Sigmoid colon (tissue), 7 donors: ENCODE results near the gene SMAGP. TPM values are rescaled to one million over a fixed set of nuclear protein-coding genes. Genes with fewer than 3 reads are reported as not detected.
A peak's percentile ranks its signal among the peaks of the same experiment; 100 is the strongest.
"Not testable (repeated sequence)": the region's sequence is repeated elsewhere in the genome, so short reads cannot be mapped to it uniquely, and the experiment has no call there.

Experiments
- DNase-seq: peaks from one replicate; pipeline ENCODE4 v3.0.0-alpha.2; 2019
- H3K27ac ChIP-seq, 4 donors: fragments of 200-600 bp; sonication (generic); one replicate each; pipeline ENCODE4 v1.5.1; 2016 to 2019; ENCODE audit warnings: mild to moderate bottlenecking in 1 of 4
- H3K27me3 ChIP-seq, 3 donors: fragments of 200-600 bp; sonication (generic); one replicate each; pipeline ENCODE4 v1.5.1; 2019; ENCODE audit warnings: mild to moderate bottlenecking in 1 of 3
- H3K36me3 ChIP-seq, 4 donors: fragments of 200-600 bp; sonication (generic); one replicate each; pipeline ENCODE4 v1.5.1; 2016 to 2019
- H3K4me1 ChIP-seq, 4 donors: fragments of 200-600 bp; sonication (generic); one replicate each; pipeline ENCODE4 v1.5.1; 2017 to 2019
- H3K4me3 ChIP-seq, 4 donors: fragments of 200-600 bp; sonication (generic); one replicate each; pipeline ENCODE4 v1.5.1; 2017 to 2019; ENCODE audit warnings: mild to moderate bottlenecking in 2 of 4, moderate library complexity in 1 of 4
- H3K9me3 ChIP-seq, 4 donors: fragments of 200-600 bp in 3 of 4; sonication (generic) in 3 of 4; one replicate each; pipeline versions ENCODE4 v1.5.1 to v1.6.1; 2013 to 2019
- CTCF ChIP-seq, 4 experiments: fragments of 450-650 bp in 3 of 4; fragments of 200-600 bp in 1 of 4; IDR thresholded peaks; one replicate each; pipeline ENCODE4 v1.5.1; 2016 to 2019; ENCODE audit warnings: antibody characterized with exemption in 4 of 4, mild to moderate bottlenecking in 3 of 4, moderate library complexity in 2 of 4
- EP300 ChIP-seq, 4 donors: sonication (generic); formaldehyde crosslinking; IDR thresholded peaks; one replicate each; pipeline ENCODE4 v1.6.1; 2017; ENCODE audit warnings: antibody characterized with exemption in 4 of 4
- POLR2A ChIP-seq, 2 donors: fragments of 450-650 bp; IDR thresholded peaks; one replicate each; pipeline ENCODE4 v1.6.1; 2016; ENCODE audit warnings: antibody characterized with exemption in 2 of 2, mild to moderate bottlenecking in 2 of 2, moderate library complexity in 2 of 2
- POLR2AphosphoS5 ChIP-seq, 4 donors: sonication (generic); formaldehyde crosslinking; IDR thresholded peaks; one replicate each; pipeline ENCODE4 v1.6.1; 2017; ENCODE audit warnings: antibody characterized with exemption in 4 of 4
- WGBS, 2 donors: extraction: QIAGEN DNeasy Blood & Tissue Kit; methylation state at CpG; one replicate each; pipeline ENCODE4 v1.1.7; 2013; 5-methylcytosine and 5-hydroxymethylcytosine counted together
- intact Hi-C: fragments of 100-400 bp; cut with DNase I; formaldehyde crosslinking; loops from one replicate; pipeline ENCODE4 v1.15.1; 2023
- polyA plus RNA-seq, 3 donors: library from polyadenylated mRNA; stranded (reverse); fragments of 200-250 nt; gene quantifications; one replicate each; pipeline ENCODE4 v1.2.3, GENCODE V29; 2013
- total RNA-seq, 4 donors: library from RNA; depleted of rRNA; stranded (reverse); fragments of >200 nt; gene quantifications; one replicate each; pipeline ENCODE4 v1.1.0, GENCODE V29; 2016
- donor health status: healthy with polysubstance abuse.
- donor health status: Bipolar disorder and iron deficiency.
- donor health status: healthy.

The SMAGP gene
- total and polyA plus RNA-seq, 7 donors = 1.9 to 81.7 (median 5.3) TPM

GRCh38 chr12:51307655-51308593 lies 37.7 kb upstream of the SMAGP start:
- TF ChIP-seq CTCF (IDR thresholded peaks at IDR 0.05) (no peak), POLR2AphosphoS5 (IDR thresholded peaks at IDR 0.05) (peak in 1 of 4 donors; percentile 27)
- Histone ChIP-seq H3K9me3 (no peaks in the 10 kb centered on the region), H3K4me1 (no peaks in the 10 kb centered on the region), H3K27me3 (no peaks in the 10 kb centered on the region), H3K4me3 (no peak overlapping the region), H3K36me3 (no peaks in the 10 kb centered on the region), H3K27ac (no peak overlapping the region)
- no peak for DNase-seq
- intact Hi-C loops = no loop called here
- 31 to 69% methylated on average over 6 of the region's 6 CpGs for WGBS, 2 donors

GRCh38 chr12:51306507-51306906 lies 36.3 kb upstream of the SMAGP start:
- no peak for TF ChIP-seq POLR2A (IDR thresholded peaks at IDR 0.05)
- TF ChIP-seq CTCF (IDR thresholded peaks at IDR 0.05) = no peak
- 82 to 86% methylated on average over 5 of the region's 5 CpGs for WGBS, 2 donors

DNA sequence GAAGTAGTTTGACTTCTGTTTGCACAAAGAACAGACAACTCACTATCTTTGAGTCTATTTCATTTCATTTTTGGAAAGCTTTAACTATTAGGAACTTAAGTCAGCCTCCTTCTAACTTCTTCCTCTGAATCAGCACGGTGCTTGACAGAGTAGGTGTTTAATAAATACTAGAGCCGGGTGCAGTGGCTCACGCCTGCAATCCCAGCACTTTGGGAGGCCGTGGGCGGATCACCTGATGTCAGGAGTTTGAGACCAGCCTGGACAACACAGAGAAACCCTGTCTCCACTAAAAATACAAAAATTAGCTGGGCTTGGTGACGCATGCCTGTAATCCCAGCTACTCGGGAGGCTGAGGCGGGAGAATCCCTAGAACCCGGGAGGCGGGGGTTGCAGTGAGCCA lies 30.6 kb upstream of the SMAGP start:
- 92 to 95% methylated on average over 10 of the region's 10 CpGs for WGBS, 2 donors
- H3K36me3 ChIP-seq, H3K27me3 ChIP-seq, H3K4me1 ChIP-seq, intact Hi-C loops, H3K4me3 ChIP-seq, DNase-seq, H3K9me3 ChIP-seq, H3K27ac ChIP-seq: not testable (repeated sequence)

More at GRCh38 chr12:51306507-51306906, 36.3 kb upstream of the SMAGP start:
- Histone ChIP-seq H3K9me3 (no peaks in the 10 kb centered on the region), H3K36me3 (no peaks in the 10 kb centered on the region), H3K4me1 (no peaks in the 10 kb centered on the region), H3K27ac (no peak overlapping the region), H3K4me3 (no peak overlapping the region), H3K27me3 (no peaks in the 10 kb centered on the region)
- no peak for DNase-seq
- intact Hi-C loops = no loop called here

DNA sequence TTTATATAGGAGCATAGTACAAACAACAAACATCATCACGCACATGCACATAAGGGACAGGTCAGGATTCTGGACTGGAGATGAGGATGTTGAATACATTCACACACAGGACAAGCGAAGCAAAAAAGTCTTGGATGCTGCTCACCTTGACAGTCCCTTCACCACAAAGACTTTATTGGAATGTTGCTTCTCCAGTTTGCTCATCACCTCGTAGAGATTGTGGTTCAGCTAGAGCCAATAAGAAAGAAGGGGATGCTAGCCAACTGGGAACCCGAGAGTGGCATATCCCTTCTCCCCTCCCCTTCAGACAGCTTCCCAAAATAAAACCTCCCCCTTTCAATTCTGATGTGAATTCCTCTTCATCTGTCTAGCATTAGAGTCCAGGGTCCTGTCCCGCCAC lies 25.4 kb upstream of the SMAGP start:
- no peaks in the 10 kb centered on the region for H3K4me1 ChIP-seq
- no peak overlapping the region for H3K27ac ChIP-seq
- 91 to 93% methylated on average over 5 of the region's 5 CpGs for WGBS, 2 donors
- no peaks in the 10 kb centered on the region for H3K36me3 ChIP-seq
- intact Hi-C loops = no loop called here
- DNase-seq = no peak
- no peaks in the 10 kb centered on the region for H3K9me3 ChIP-seq
- no peak for TF ChIP-seq POLR2A (IDR thresholded peaks at IDR 0.05)
- TF ChIP-seq CTCF (IDR thresholded peaks at IDR 0.05) = no peak
- no peak for TF ChIP-seq POLR2AphosphoS5 (IDR thresholded peaks at IDR 0.05)
- TF ChIP-seq EP300 (IDR thresholded peaks at IDR 0.05) = no peak
- H3K4me3 ChIP-seq = no peak overlapping the region
- no peaks in the 10 kb centered on the region for H3K27me3 ChIP-seq

DNA sequence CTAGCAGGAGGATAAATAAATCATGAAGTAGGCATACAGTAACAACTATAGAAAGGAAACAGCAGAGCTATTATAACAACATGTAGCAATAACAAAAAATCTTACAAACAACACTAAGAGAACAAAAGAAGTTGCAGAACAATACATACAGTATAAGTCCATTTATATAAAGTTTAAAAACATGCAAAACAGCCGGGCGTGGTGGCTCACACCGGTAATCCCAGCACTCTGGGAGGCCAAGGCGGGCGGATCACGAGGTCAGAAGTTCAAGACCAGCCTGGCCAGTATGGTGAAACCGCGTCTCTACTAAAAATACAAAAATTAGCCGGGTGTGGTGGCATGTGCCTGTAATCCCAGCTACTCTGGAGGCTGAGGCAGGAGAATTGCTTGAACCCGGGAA lies 23.9 kb upstream of the SMAGP start:
- H3K36me3 ChIP-seq, H3K9me3 ChIP-seq, H3K27ac ChIP-seq, intact Hi-C loops, H3K4me3 ChIP-seq, DNase-seq, H3K4me1 ChIP-seq, H3K27me3 ChIP-seq: not testable (repeated sequence)
- WGBS, 2 donors = 67 to 86% methylated on average over 10 of the region's 10 CpGs

DNA sequence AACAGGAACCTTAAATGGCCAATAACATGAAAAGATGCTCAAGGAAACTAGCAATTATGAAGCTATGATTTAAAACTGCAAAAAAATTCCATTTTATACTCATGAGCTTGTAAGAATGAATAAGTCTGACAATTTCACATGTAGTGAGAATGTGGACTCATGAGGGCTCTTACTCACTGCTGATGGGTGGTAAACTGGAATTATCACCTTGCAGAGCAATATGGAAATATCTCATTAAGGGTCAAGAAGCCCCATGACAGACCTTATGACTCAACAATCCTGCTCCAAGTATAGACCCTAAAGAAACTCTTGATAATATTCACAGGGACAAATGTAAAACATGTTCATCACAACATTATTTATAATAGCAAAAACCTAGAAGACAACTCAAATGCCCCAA lies 23.5 kb upstream of the SMAGP start:
- Histone ChIP-seq H3K4me3 (no peak overlapping the region), H3K4me1 (no peaks in the 10 kb centered on the region), H3K36me3 (no peaks in the 10 kb centered on the region), H3K27me3 (no peaks in the 10 kb centered on the region), H3K27ac (no peak overlapping the region), H3K9me3 (no peaks in the 10 kb centered on the region)
- intact Hi-C loops = no loop called here
- no peak for TF ChIP-seq POLR2A (IDR thresholded peaks at IDR 0.05)
- no peak for TF ChIP-seq CTCF (IDR thresholded peaks at IDR 0.05)
- TF ChIP-seq EP300 (IDR thresholded peaks at IDR 0.05) = no peak
- TF ChIP-seq POLR2AphosphoS5 (IDR thresholded peaks at IDR 0.05) = no peak
- no peak for DNase-seq

- intact Hi-C loops, H3K36me3 ChIP-seq, H3K27ac ChIP-seq, H3K9me3 ChIP-seq, H3K4me3 ChIP-seq, H3K4me1 ChIP-seq, H3K27me3 ChIP-seq: not testable (repeated sequence)
- 13 to 61% methylated on average over 9 of the region's 9 CpGs for WGBS, 2 donors
- DNase-seq = peak; percentile 66
Measured at GRCh38 chr12:51291603-51292513, 21.6 kb upstream of the SMAGP start.
